GM19463 (cell line): ENCODE measurements around the gene POLR2L.

Experiments used
- ATAC-seq: cut with Tn5 transposase; IDR thresholded peaks from one replicate; pipeline ENCODE4 v1.9.1; 2021; ENCODE audit warnings: mild to moderate bottlenecking, moderate library complexity; ENCODE audit not compliant: unreplicated experiment

The POLR2L gene

GRCh38 chr11:869399-870126, 27.2 kb upstream of the POLR2L start:
- no peak for ATAC-seq

- no peak for ATAC-seq
These were observed 26.5 kb upstream of the POLR2L start for GRCh38 chr11:868802-869201.

- ATAC-seq, result no peak
These were observed 26.1 kb upstream of the POLR2L start for GRCh38 chr11:868394-868793.

- no peak for ATAC-seq
These were observed 25.6 kb upstream of the POLR2L start for GRCh38 chr11:867856-868358.

- ATAC-seq, result no peak
These were observed 24.2 kb upstream of the POLR2L start for GRCh38 chr11:866481-866880.

GRCh38 chr11:865462-866430, 23.4 kb upstream of the POLR2L start:
- ATAC-seq, result no peak

- no peak for ATAC-seq
These were observed 22.6 kb upstream of the POLR2L start for GRCh38 chr11:864898-865297.

GRCh38 chr11:863910-864827, 21.8 kb upstream of the POLR2L start:
- no peak for ATAC-seq

- no peak for ATAC-seq
These were observed 20.9 kb upstream of the POLR2L start for GRCh38 chr11:863023-863909.

GRCh38 chr11:862696-863022, 20.3 kb upstream of the POLR2L start:
- no peak for ATAC-seq

- ATAC-seq, result no peak
These were observed 19.8 kb upstream of the POLR2L start for GRCh38 chr11:862081-862661.

GRCh38 chr11:861105-861479, 18.8 kb upstream of the POLR2L start:
- ATAC-seq, result no peak

GRCh38 chr11:860234-861104, 18.1 kb upstream of the POLR2L start:
- ATAC-seq, result no peak

- no peak for ATAC-seq
These were observed 17.2 kb upstream of the POLR2L start for GRCh38 chr11:859394-860131.

- ATAC-seq, result no peak
These were observed 16.5 kb upstream of the POLR2L start for GRCh38 chr11:858762-859339.

GRCh38 chr11:858053-858761, 15.9 kb upstream of the POLR2L start:
- ATAC-seq, result no peak

- no peak for ATAC-seq
These were observed 14.1 kb upstream of the POLR2L start for GRCh38 chr11:856397-856796.
